Measurements from ENCODE around the gene GALNT3. TPM values are rescaled to one million over a fixed set of nuclear protein-coding genes. Genes with fewer than 3 reads are reported as not detected.

Gene GALNT3
- polyA plus RNA-seq, 1 of the 3 experiments (the other 2 are of a cell fraction), result 0.05 TPM

DNA sequence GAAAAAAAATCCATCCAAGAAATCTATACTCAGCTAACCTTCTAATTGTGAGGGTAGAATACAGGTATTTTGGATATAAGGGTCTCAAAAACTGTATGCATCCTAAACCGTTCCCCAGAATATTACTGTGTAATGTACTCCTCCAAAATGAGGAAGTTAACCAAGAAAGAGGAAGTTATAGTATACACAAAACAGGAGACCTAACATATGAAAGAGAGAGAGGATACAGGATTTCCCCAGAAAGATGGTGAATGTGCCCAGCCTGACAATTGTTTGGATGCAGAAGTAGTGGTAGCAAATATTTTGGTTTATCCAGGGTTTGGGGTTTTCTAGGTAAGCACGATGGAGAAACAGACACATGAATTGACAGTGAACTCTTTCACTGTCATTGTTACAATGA lies 50.6 kb downstream of the GALNT3 start:
- Histone ChIP-seq H3K36me3 (replicated peaks in 1 of 2; ENCODE audit: control insufficient read depth in 1 of 2, insufficient read depth in 2 of 2, low read length in 1 of 2) (no peaks in the 10 kb centered on the region), H3K27me3 (ENCODE audit: insufficient read depth) (no peaks in the 10 kb centered on the region), H3K9me3 (no peaks in the 10 kb centered on the region), H3K4me3 (ENCODE audit: low read depth in 2 of 2, low read length in 1 of 2) (no peak overlapping the region), H2AFZ (ENCODE audit: low read depth) (no peak overlapping the region), H3F3A (replicated peaks; ENCODE audit: insufficient read depth) (no peaks in the 10 kb centered on the region), H3K27ac (ENCODE audit: low read depth in 2 of 2, low read length in 1 of 2) (no peak overlapping the region), H3K9ac (no peak overlapping the region), H3K79me2 (ENCODE audit: insufficient read depth) (no peaks in the 10 kb centered on the region), H4K20me1 (ENCODE audit: insufficient read depth) (no peaks in the 10 kb centered on the region), H3K9me2 (no peaks in the 10 kb centered on the region; the same call in 1 of the 2 replicates), H3K4me2 (no peak overlapping the region), H3K4me1 (ENCODE audit: control insufficient read depth in 1 of 2, insufficient read depth in 2 of 2, low read depth in 1 of 2, low read length in 1 of 2) (no peaks in the 10 kb centered on the region)
- WGBS (ENCODE audit: low lambda C conversion rate), result 67% methylated on average over 2 of the region's 2 CpGs
- DNase-seq, result no peak
- no peak for TF ChIP-seq ELF1 (IDR thresholded peaks at IDR 0.05)
- TF ChIP-seq TCF12 (IDR thresholded peaks at IDR 0.05), result no peak
- TF ChIP-seq, protein P1, sequence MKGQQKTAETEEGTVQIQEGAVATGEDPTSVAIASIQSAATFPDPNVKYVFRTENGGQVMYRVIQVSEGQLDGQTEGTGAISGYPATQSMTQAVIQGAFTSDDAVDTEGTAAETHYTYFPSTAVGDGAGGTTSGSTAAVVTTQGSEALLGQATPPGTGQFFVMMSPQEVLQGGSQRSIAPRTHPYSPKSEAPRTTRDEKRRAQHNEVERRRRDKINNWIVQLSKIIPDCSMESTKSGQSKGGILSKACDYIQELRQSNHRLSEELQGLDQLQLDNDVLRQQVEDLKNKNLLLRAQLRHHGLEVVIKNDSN (IDR thresholded peaks at IDR 0.05; ENCODE audit: borderline replicate concordance, low read depth), result no peak
- TF ChIP-seq, protein P2, sequence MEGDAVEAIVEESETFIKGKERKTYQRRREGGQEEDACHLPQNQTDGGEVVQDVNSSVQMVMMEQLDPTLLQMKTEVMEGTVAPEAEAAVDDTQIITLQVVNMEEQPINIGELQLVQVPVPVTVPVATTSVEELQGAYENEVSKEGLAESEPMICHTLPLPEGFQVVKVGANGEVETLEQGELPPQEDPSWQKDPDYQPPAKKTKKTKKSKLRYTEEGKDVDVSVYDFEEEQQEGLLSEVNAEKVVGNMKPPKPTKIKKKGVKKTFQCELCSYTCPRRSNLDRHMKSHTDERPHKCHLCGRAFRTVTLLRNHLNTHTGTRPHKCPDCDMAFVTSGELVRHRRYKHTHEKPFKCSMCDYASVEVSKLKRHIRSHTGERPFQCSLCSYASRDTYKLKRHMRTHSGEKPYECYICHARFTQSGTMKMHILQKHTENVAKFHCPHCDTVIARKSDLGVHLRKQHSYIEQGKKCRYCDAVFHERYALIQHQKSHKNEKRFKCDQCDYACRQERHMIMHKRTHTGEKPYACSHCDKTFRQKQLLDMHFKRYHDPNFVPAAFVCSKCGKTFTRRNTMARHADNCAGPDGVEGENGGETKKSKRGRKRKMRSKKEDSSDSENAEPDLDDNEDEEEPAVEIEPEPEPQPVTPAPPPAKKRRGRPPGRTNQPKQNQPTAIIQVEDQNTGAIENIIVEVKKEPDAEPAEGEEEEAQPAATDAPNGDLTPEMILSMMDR (IDR thresholded peaks at IDR 0.05), result no peak
- TF ChIP-seq FOSL2 (IDR thresholded peaks at IDR 0.05; ENCODE audit: borderline replicate concordance, low read depth), result no peak
- TF ChIP-seq, protein P3, sequence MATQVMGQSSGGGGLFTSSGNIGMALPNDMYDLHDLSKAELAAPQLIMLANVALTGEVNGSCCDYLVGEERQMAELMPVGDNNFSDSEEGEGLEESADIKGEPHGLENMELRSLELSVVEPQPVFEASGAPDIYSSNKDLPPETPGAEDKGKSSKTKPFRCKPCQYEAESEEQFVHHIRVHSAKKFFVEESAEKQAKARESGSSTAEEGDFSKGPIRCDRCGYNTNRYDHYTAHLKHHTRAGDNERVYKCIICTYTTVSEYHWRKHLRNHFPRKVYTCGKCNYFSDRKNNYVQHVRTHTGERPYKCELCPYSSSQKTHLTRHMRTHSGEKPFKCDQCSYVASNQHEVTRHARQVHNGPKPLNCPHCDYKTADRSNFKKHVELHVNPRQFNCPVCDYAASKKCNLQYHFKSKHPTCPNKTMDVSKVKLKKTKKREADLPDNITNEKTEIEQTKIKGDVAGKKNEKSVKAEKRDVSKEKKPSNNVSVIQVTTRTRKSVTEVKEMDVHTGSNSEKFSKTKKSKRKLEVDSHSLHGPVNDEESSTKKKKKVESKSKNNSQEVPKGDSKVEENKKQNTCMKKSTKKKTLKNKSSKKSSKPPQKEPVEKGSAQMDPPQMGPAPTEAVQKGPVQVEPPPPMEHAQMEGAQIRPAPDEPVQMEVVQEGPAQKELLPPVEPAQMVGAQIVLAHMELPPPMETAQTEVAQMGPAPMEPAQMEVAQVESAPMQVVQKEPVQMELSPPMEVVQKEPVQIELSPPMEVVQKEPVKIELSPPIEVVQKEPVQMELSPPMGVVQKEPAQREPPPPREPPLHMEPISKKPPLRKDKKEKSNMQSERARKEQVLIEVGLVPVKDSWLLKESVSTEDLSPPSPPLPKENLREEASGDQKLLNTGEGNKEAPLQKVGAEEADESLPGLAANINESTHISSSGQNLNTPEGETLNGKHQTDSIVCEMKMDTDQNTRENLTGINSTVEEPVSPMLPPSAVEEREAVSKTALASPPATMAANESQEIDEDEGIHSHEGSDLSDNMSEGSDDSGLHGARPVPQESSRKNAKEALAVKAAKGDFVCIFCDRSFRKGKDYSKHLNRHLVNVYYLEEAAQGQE (IDR thresholded peaks at IDR 0.05; ENCODE audit: low read depth, low read length), result no peak
- no peak for TF ChIP-seq RFX5 (IDR thresholded peaks at IDR 0.05; ENCODE audit: low read length)
- no peak for TF ChIP-seq SIN3A (IDR thresholded peaks at IDR 0.05; ENCODE audit: borderline replicate concordance, low read depth, low read length)
- no peak for TF ChIP-seq CHD2 (IDR thresholded peaks at IDR 0.05; ENCODE audit: low read length, partially characterized antibody)
- TF ChIP-seq NRF1 (IDR thresholded peaks at IDR 0.05; ENCODE audit: low read depth, low read length), result no peak
- TF ChIP-seq TAF1 (IDR thresholded peaks at IDR 0.05; ENCODE audit: borderline replicate concordance, low read depth, low read length), result no peak
- TF ChIP-seq MXI1 (IDR thresholded peaks at IDR 0.05; ENCODE audit: low read depth, low read length), result no peak
- no peak for TF ChIP-seq JUND (IDR thresholded peaks at IDR 0.05)
- no peak for TF ChIP-seq EZH2phosphoT487 (IDR thresholded peaks at IDR 0.05; ENCODE audit: borderline replicate concordance, low read depth)
- CTCF ChIA-PET, result no interaction called here
- POLR2A ChIA-PET, result no interaction called here
